ENCODE data around the gene DLGAP3. TPM values are rescaled to one million over a fixed set of nuclear protein-coding genes. Genes with fewer than 3 reads are reported as not detected.
"Not testable (repeated sequence)": the region's sequence is repeated elsewhere in the genome, so short reads cannot be mapped to it uniquely, and the experiment has no call there.

The DLGAP3 gene
- total RNA-seq, 4 donors from 2014 or later: 0.53 to 0.83 TPM; not detected in 2

GRCh38 chr1:34975338-34975737 is 45.9 kb upstream of the DLGAP3 start:
- H3K27me3 ChIP-seq: no peaks in the 10 kb centered on the region

GRCh38 chr1:34974626-34975025 is 45.2 kb upstream of the DLGAP3 start:
- H3K27me3 ChIP-seq: no peaks in the 10 kb centered on the region
- H3K9me3 ChIP-seq: no peaks in the 10 kb centered on the region
- H3K4me1 ChIP-seq: no peaks in the 10 kb centered on the region
- TF ChIP-seq CTCF (IDR thresholded peaks at IDR 0.05) (no peak), POLR2A (IDR thresholded peaks at IDR 0.05) (no peak)
- H3K4me3 ChIP-seq: no peak overlapping the region
- no peak overlapping the region for H3K27ac ChIP-seq
- H3K36me3 ChIP-seq: no peaks in the 10 kb centered on the region
- no peak for DNase-seq

More at GRCh38 chr1:34975338-34975737, 45.9 kb upstream of the DLGAP3 start:
- no peak overlapping the region for H3K4me3 ChIP-seq
- H3K36me3 ChIP-seq: no peaks in the 10 kb centered on the region
- no peaks in the 10 kb centered on the region for H3K9me3 ChIP-seq
- no peak overlapping the region for H3K27ac ChIP-seq
- DNase-seq: no peak
- TF ChIP-seq POLR2A (IDR thresholded peaks at IDR 0.05) (no peak), CTCF (IDR thresholded peaks at IDR 0.05) (no peak)
- no peaks in the 10 kb centered on the region for H3K4me1 ChIP-seq

- H3K4me1 ChIP-seq: no peaks in the 10 kb centered on the region
- H3K27me3 ChIP-seq: no peaks in the 10 kb centered on the region
- no peaks in the 10 kb centered on the region for H3K36me3 ChIP-seq
- H3K4me3 ChIP-seq: no peak overlapping the region
- H3K9me3 ChIP-seq: no peaks in the 10 kb centered on the region
- TF ChIP-seq CTCF (IDR thresholded peaks at IDR 0.05) (no peak), POLR2A (IDR thresholded peaks at IDR 0.05) (no peak)
- no peak overlapping the region for H3K27ac ChIP-seq
- no peak for DNase-seq
These were observed 43.9 kb upstream of the DLGAP3 start for GRCh38 chr1:34973326-34973725.

- H3K4me1 ChIP-seq: no peaks in the 10 kb centered on the region
- H3K27me3 ChIP-seq: no peaks in the 10 kb centered on the region
- no peak overlapping the region for H3K4me3 ChIP-seq
- no peak overlapping the region for H3K27ac ChIP-seq
- no peaks in the 10 kb centered on the region for H3K9me3 ChIP-seq
- TF ChIP-seq CTCF (IDR thresholded peaks at IDR 0.05) (no peak), POLR2A (IDR thresholded peaks at IDR 0.05) (no peak)
- no peaks in the 10 kb centered on the region for H3K36me3 ChIP-seq
- DNase-seq: no peak
These were observed 41.4 kb upstream of the DLGAP3 start for GRCh38 chr1:34970829-34971228.

- no peak overlapping the region for H3K4me3 ChIP-seq
- H3K4me1 ChIP-seq: no peaks in the 10 kb centered on the region
- TF ChIP-seq CTCF (IDR thresholded peaks at IDR 0.05) (no peak), POLR2A (IDR thresholded peaks at IDR 0.05) (no peak)
- H3K36me3 ChIP-seq: no peaks in the 10 kb centered on the region
- no peaks in the 10 kb centered on the region for H3K27me3 ChIP-seq
- no peak overlapping the region for H3K27ac ChIP-seq
- no peaks in the 10 kb centered on the region for H3K9me3 ChIP-seq
- DNase-seq: no peak
These were observed 40.8 kb upstream of the DLGAP3 start for GRCh38 chr1:34970220-34970735.

GRCh38 chr1:34968297-34968696 is 38.8 kb upstream of the DLGAP3 start:
- H3K27me3 ChIP-seq, DNase-seq, H3K36me3 ChIP-seq, H3K4me1 ChIP-seq, H3K27ac ChIP-seq, H3K4me3 ChIP-seq, H3K9me3 ChIP-seq: not testable (repeated sequence)

GRCh38 chr1:34967672-34968071 is 38.2 kb upstream of the DLGAP3 start:
- DNase-seq, H3K4me3 ChIP-seq, H3K27ac ChIP-seq, H3K36me3 ChIP-seq, H3K4me1 ChIP-seq, H3K27me3 ChIP-seq, H3K9me3 ChIP-seq: not testable (repeated sequence)
